ENCODE measurements around the gene RUFY3.

- TF ChIP-seq CTCF (IDR thresholded peaks at IDR 0.05; ENCODE audit: low read length) (no peak), EZH2 (optimal IDR thresholded peaks at IDR 0.05; ENCODE audit: low read depth, low read length) (no peak), EZH2phosphoT487 (IDR thresholded peaks at IDR 0.05; ENCODE audit: low read length) (no peak)
These were observed 111.9 kb downstream of the RUFY3 start for GRCh38 chr4:70833675-70834074.
